ENCODE data around the gene ZBED6. TPM values are rescaled to one million over a fixed set of nuclear protein-coding genes. Genes with fewer than 3 reads are reported as not detected.
"Not testable (repeated sequence)": the region's sequence is repeated elsewhere in the genome, so short reads cannot be mapped to it uniquely, and the experiment has no call there.

ZBED6 gene, protein sequence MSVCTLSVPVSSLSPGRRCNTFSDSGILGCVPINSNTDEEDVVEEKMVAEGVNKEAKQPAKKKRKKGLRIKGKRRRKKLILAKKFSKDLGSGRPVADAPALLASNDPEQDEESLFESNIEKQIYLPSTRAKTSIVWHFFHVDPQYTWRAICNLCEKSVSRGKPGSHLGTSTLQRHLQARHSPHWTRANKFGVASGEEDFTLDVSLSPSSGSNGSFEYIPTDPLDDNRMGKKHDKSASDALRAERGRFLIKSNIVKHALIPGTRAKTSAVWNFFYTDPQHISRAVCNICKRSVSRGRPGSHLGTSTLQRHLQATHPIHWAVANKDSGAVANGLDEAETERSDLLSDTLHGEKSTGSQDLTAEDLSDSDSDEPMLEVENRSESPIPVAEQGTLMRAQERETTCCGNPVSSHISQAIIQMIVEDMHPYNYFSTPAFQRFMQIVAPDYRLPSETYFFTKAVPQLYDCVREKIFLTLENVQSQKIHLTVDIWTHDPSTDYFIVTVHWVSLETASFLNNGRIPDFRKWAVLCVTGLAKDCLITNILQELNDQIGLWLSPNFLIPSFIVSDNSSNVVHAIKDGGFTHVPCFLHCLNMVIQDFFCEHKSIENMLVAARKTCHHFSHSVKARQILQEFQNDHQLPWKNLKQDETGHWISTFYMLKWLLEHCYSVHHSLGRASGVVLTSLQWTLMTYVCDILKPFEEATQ (N-terminal part only)
- total RNA-seq: 10 to 100 TPM in 3 of 4 donors, 1 to 10 TPM in 1; 9.0 to 42.5 (median 27.6) TPM

DNA sequence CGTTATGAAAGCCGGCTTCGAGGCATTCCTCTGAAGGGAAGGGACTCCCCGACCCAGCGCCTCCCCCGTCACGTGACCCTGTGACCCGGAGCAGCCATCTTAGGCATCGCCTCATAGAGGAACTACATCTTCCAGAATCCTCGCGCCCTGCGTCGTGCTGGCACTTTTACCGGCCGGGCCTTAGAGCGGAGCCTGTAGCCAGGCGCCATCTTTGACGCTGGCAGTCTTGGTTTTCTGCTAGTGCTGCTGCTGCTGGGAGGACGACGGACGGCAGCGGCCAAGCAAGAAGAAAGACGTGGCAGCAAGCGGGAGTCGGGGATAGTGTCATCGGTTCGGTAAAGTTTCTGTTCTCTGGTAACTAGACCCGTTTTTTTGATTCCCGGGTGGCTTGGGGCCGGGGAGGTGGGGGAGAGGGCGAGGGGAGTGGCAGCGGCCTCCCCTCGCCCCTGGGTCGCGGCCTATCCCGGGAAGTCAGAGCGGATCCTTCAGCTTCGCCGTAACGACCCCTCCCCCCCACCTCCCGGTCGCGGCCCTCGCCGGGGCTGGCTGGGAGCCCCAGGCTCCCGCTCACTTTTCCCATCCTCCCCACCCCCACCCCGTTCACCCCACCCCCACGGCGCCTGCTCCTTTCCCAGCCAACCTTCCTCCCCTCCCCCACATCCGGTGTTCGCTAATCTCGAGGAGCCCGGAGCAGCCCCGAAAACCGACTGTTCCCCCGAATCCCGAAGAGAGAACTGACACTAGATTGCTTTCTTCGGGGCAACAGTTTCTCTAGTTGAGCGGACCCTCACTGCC is at the start of gene ZBED6, which contains the start of gene ZC3H11A:
Gene ZBED6, plus strand, starts transcription at position 183 of the 795 bp plus-strand sequence. CDS start 1,900 bp downstream, outside the sequence.
Gene ZC3H11A, plus strand, starts transcription at position 183 of the 795 bp plus-strand sequence. CDS start 21,448 bp downstream, outside the sequence.
- intact Hi-C loops (cut with DNase I; ENCODE audit: low total_unique reads) (loop anchor here (2.0 to 10.0 kb wide), 4 partner anchors 27 to 828 kb away; partner anchors contain the start of gene CYB5R1), in situ Hi-C loops (cut with MboI; ENCODE audit: low sequenced_read_pairs in 4 of 4) (no loop called here)
- Histone ChIP-seq H3K36me3 (no peaks in the 10 kb centered on the region), H3K4me3 (peak within 1 kb of the TSS; percentile 75 to 91 (median 86)), H3K27ac (peak within 1 kb of the TSS; percentile 98 to 99 (median 98)), H3K27me3 (no peaks in the 10 kb centered on the region), H3K4me1 (peaks cover 41 to 47% of the 10 kb centered on the region in 2 donors), H3K9me3 (no peaks in the 10 kb centered on the region)
- TF ChIP-seq, protein P1, sequence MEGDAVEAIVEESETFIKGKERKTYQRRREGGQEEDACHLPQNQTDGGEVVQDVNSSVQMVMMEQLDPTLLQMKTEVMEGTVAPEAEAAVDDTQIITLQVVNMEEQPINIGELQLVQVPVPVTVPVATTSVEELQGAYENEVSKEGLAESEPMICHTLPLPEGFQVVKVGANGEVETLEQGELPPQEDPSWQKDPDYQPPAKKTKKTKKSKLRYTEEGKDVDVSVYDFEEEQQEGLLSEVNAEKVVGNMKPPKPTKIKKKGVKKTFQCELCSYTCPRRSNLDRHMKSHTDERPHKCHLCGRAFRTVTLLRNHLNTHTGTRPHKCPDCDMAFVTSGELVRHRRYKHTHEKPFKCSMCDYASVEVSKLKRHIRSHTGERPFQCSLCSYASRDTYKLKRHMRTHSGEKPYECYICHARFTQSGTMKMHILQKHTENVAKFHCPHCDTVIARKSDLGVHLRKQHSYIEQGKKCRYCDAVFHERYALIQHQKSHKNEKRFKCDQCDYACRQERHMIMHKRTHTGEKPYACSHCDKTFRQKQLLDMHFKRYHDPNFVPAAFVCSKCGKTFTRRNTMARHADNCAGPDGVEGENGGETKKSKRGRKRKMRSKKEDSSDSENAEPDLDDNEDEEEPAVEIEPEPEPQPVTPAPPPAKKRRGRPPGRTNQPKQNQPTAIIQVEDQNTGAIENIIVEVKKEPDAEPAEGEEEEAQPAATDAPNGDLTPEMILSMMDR (IDR thresholded peaks at IDR 0.05 in 4 of 5, conservative IDR thresholded peaks at IDR 0.05 in 1 of 5): peak in 1 of 5 experiments; percentile 27
- TF ChIP-seq POLR2A (IDR thresholded peaks at IDR 0.05): peak; percentile 82 to 94
- peak; percentile 99 for DNase-seq
- peak; percentile 93 to 95 for ATAC-seq

DNA sequence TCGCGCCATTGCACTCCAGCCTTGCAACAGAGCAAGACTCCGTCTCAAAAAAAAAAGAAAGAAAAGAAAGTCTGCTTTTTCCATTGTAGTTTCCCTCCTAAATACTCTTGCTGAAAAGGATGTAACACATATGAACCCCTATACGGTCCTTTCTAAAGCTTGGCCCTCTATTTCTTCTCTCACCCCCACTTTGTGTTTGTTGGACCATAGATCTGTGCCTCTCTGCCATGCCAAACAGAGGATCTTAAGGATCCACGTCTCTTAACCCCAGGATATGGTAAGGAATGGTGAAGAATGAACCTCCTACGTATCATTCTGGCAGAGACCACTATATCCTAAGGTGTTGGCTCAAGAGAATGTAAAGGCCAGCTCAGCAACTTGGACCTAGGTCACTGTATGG is 49.1 kb upstream of the ZBED6 start:
- ATAC-seq (no peak), DNase-seq (no peak)
- Histone ChIP-seq H3K4me3 (no peak overlapping the region), H3K36me3 (no peaks in the 10 kb centered on the region), H3K27ac (no peak overlapping the region), H3K27me3 (no peaks in the 10 kb centered on the region), H3K9me3 (no peaks in the 10 kb centered on the region), H3K4me1 (peaks cover 0 to 24% of the 10 kb centered on the region in 2 donors)
- intact Hi-C loops (cut with DNase I; ENCODE audit: low total_unique reads): no loop called here
- in situ Hi-C loops (cut with MboI; ENCODE audit: low sequenced_read_pairs in 4 of 4): no loop called here
- TF ChIP-seq POLR2A (IDR thresholded peaks at IDR 0.05): no peak
- TF ChIP-seq, protein P1 (IDR thresholded peaks at IDR 0.05 in 4 of 5, conservative IDR thresholded peaks at IDR 0.05 in 1 of 5): no peak

DNA sequence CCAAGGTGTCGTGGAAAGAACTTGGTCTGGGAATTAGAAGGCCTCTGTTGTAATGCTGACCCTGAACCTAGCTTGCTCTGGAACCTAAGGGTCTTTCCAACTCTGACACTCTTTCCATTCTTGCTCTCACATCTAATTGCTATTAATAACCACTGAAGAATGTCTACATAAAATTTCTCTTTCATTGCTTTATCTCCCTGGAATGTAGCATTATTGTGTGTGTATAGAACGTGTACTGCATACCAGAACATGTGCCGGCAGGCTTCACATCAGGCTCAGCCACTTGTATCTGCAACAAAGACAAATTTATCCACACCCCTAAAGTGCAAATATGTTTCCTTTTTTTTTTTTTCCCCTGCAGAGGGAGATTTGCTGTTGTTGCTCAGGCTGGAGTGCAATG is 44.4 kb upstream of the ZBED6 start:
- ATAC-seq (no peak), DNase-seq (no peak)
- Histone ChIP-seq H3K9me3 (no peaks in the 10 kb centered on the region), H3K36me3 (no peaks in the 10 kb centered on the region), H3K27me3 (no peaks in the 10 kb centered on the region), H3K4me1 (peaks cover 0 to 7% of the 10 kb centered on the region in 2 donors), H3K27ac (no peak overlapping the region), H3K4me3 (no peak overlapping the region)
- in situ Hi-C loops (cut with MboI; ENCODE audit: low sequenced_read_pairs in 4 of 4) (no loop called here), intact Hi-C loops (cut with DNase I; ENCODE audit: low total_unique reads) (no loop called here)
- TF ChIP-seq POLR2A (IDR thresholded peaks at IDR 0.05): no peak
- TF ChIP-seq, protein P1 (IDR thresholded peaks at IDR 0.05 in 4 of 5, conservative IDR thresholded peaks at IDR 0.05 in 1 of 5): no peak

DNA sequence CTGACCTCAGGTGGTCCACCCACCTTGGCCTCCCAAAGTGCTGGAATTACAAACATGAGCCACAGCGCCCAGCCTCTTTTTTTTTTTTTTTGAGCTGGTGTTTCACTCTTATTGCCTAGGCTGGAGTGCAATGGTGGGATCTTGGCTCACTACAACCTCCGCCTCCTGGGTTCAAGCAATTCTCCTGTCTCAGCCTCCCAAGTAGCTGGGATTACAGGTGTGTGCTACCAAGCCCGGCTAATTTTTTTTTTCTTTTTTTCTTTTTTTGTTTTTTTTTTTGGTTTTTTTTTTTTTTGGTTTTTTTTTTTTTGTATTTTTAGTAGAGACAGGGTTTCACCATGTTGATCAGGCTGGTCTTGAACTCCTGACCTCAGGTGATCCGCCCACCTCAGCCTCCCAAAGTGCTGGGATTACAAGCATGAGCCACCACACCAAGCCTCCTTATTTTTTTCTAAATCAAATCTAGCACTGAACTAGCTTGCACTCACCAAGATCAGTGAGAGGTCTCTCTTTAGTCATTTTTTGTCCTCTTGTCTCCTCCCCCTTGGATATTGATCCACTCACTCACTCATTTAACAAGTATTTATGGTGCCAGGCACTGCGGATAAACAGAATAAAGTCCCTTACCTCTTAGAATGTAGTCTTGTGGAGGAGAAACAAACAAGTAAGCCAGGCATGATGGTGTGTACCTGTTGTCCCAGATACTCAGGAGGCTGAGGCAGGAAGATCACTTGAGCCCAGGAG is 43.6 kb upstream of the ZBED6 start:
- H3K27ac ChIP-seq; intact Hi-C loops (cut with DNase I; ENCODE audit: low total_unique reads); H3K4me3 ChIP-seq; in situ Hi-C loops (cut with MboI; ENCODE audit: low sequenced_read_pairs in 4 of 4); H3K9me3 ChIP-seq; DNase-seq; ATAC-seq; H3K36me3 ChIP-seq; H3K4me1 ChIP-seq; H3K27me3 ChIP-seq: not testable (repeated sequence)
